ENCODE results near the gene NPTX2. TPM values are rescaled to one million over a fixed set of nuclear protein-coding genes. Genes with fewer than 3 reads are reported as not detected.

NPTX2 gene
- total and polyA plus RNA-seq, 2 of the 8 experiments (the other 6 are each of a cell fraction or from before 2014, with no cell fraction given) = 18.4 to 19.2 TPM

- no peak overlapping the region for H2BK5ac ChIP-seq (ENCODE audit: low read depth, low read length)
- H3K14ac ChIP-seq (ENCODE audit: insufficient read length) = no peak overlapping the region
- peaks cover 0 to 10% (median 3%) of the 10 kb centered on the region in 4 experiments for H3K4me1 ChIP-seq (replicated peaks in 1 of 4; ENCODE audit: control insufficient read depth in 3 of 4, insufficient read depth in 4 of 4, low read length in 3 of 4)
- no peak overlapping the region for H4K91ac ChIP-seq (replicated peaks; ENCODE audit: insufficient read length, low read length)
- no peak overlapping the region for H4K8ac ChIP-seq (ENCODE audit: extremely low read depth, insufficient read depth, low read length)
- no peaks in the 10 kb centered on the region for H3K79me2 ChIP-seq (ENCODE audit: control insufficient read depth in 1 of 2, insufficient read depth in 2 of 2, low read length in 2 of 2)
- POLR2A ChIA-PET (ENCODE audit: partially characterized antibody) = no interaction called here
- no peak overlapping the region for H3K4me3 ChIP-seq (ENCODE audit: extremely low read depth in 1 of 4, insufficient read depth in 2 of 4, low read depth in 3 of 4, low read length in 4 of 4)
- FAIRE-seq (no peak), DNase-seq (ENCODE audit: low read depth in 1 of 2, low spot score in 2 of 2) (no peak)
- H3K23ac ChIP-seq (ENCODE audit: insufficient read length) = no peak overlapping the region
- H3K4ac ChIP-seq (replicated peaks; ENCODE audit: insufficient read length, low read depth, low read length) = no peak overlapping the region
- no peak overlapping the region for H3K56ac ChIP-seq (replicated peaks; ENCODE audit: insufficient read length, low read depth, low read length)
- peaks cover 0 to 22% of the 10 kb centered on the region in 2 experiments for H4K20me1 ChIP-seq (replicated peaks in 1 of 2; ENCODE audit: control insufficient read depth in 1 of 2, insufficient read depth in 2 of 2, low read length in 2 of 2)
- no peak overlapping the region for H2BK20ac ChIP-seq (ENCODE audit: low read length)
- CTCF ChIA-PET (ENCODE audit: partially characterized antibody) = interaction anchor here (1.7 kb wide), 1 partner anchor 13 kb away, joined by 7 read pairs; no protein-coding TSS in a partner anchor
- no peak overlapping the region for H2AK5ac ChIP-seq (ENCODE audit: low read depth, low read length)
- H3K18ac ChIP-seq (ENCODE audit: extremely low read depth, low read length) = no peak overlapping the region
- 92% methylated on average over 9 of the region's 9 CpGs; no CpG with 5 or more reads in 1 of the 2 experiments for WGBS, 2 experiments (ENCODE audit: extremely low coverage in 1 of 2, insufficient coverage in 1 of 2, insufficient read length in 1 of 2, insufficient replicate concordance in 2 of 2, low coverage in 1 of 2, low lambda C conversion rate in 2 of 2, missing lambda C conversion rate in 1 of 2)
- H2AFZ ChIP-seq (ENCODE audit: low read length) = no peak overlapping the region
- H3K4me2 ChIP-seq (ENCODE audit: insufficient read depth in 1 of 2, low read depth in 2 of 2, low read length in 2 of 2) = no peak overlapping the region
- H3K36me3 ChIP-seq (ENCODE audit: control insufficient read depth in 2 of 4, insufficient read depth in 4 of 4, low read length in 3 of 4) = no peaks in the 10 kb centered on the region
- no peak overlapping the region for H2BK12ac ChIP-seq (ENCODE audit: low read depth, low read length)
- H3K79me1 ChIP-seq (ENCODE audit: low read depth, low read length) = no peaks in the 10 kb centered on the region
- no peaks in the 10 kb centered on the region for H3K9me3 ChIP-seq (ENCODE audit: insufficient read depth in 2 of 2, low read depth in 1 of 2, low read length in 1 of 2)
- H3K27ac ChIP-seq (ENCODE audit: low read depth, low read length) = no peak overlapping the region
- H2BK120ac ChIP-seq (replicated peaks; ENCODE audit: low read depth, low read length) = no peak overlapping the region
- no peak overlapping the region for H2BK15ac ChIP-seq (ENCODE audit: low read length)
- no peak overlapping the region for H3K9ac ChIP-seq (replicated peaks in 1 of 4; ENCODE audit: extremely low read depth in 1 of 4, low read depth in 3 of 4, low read length in 3 of 4)
- H4K5ac ChIP-seq (ENCODE audit: insufficient read length, low read depth, low read length) = no peak overlapping the region
- H3K23me2 ChIP-seq (ENCODE audit: low read depth, low read length) = peaks cover 4% of the 10 kb centered on the region; the same call in 1 of the 2 replicates
- H3K27me3 ChIP-seq (replicated peaks in 1 of 4; ENCODE audit: control insufficient read depth in 3 of 4, extremely low read depth in 1 of 4, insufficient read depth in 3 of 4, low read length in 3 of 4) = peaks cover under 1 to 22% (median 17%) of the 10 kb centered on the region in 4 experiments
- no peak for TF ChIP-seq SP2 (IDR thresholded peaks at IDR 0.05; ENCODE audit: low read length)
- TF ChIP-seq POLR2A (IDR thresholded peaks at IDR 0.05; ENCODE audit: control extremely low read depth in 1 of 2, low read depth in 2 of 2, low read length in 2 of 2) = no peak
- TF ChIP-seq YY1 (IDR thresholded peaks at IDR 0.05; ENCODE audit: low read depth, low read length) = no peak
- no peak for TF ChIP-seq RNF2 (IDR thresholded peaks at IDR 0.05; ENCODE audit: borderline replicate concordance, low read depth, low read length, missing control alignments, poor library complexity, severe bottlenecking)
- no peak for TF ChIP-seq KDM5A (IDR thresholded peaks at IDR 0.05; ENCODE audit: low read length)
- no peak for TF ChIP-seq TAF7 (optimal IDR thresholded peaks at IDR 0.05; ENCODE audit: borderline replicate concordance, low read depth, low read length)
- TF ChIP-seq NANOG (IDR thresholded peaks at IDR 0.05; ENCODE audit: insufficient read depth, low read depth, low read length, poor library complexity, severe bottlenecking) = no peak
- no peak for TF ChIP-seq NRF1 (IDR thresholded peaks at IDR 0.05; ENCODE audit: low read depth, low read length)
- TF ChIP-seq RAD21 (IDR thresholded peaks at IDR 0.05 in 1 of 2, conservative IDR thresholded peaks at IDR 0.05 in 1 of 2; ENCODE audit: low read depth in 2 of 2, low read length in 2 of 2) = no peak
- no peak for TF ChIP-seq SIRT6 (IDR thresholded peaks at IDR 0.05; ENCODE audit: low read length)
Observed at GRCh38 chr7:98622926-98623325, 5.8 kb downstream of the NPTX2 start.
